Activated naive CD4-positive, alpha-beta T cell treated with anti-CD3 and anti-CD28 coated beads, Interleukin-2, amount 50 U/mL, for 72 hours (primary cell): ENCODE measurements around the gene USHBP1. TPM values are rescaled to one million over a fixed set of nuclear protein-coding genes. Genes with fewer than 3 reads are reported as not detected.

Source experiments
- ATAC-seq, 2 donors: fragments of 150-1000 bp; cut with Tn5 transposase; 2 replicates each; pipeline ENCODE4 v1.10.0; 2021; ENCODE audit warnings: mild to moderate bottlenecking in 2 of 2, moderate library complexity in 2 of 2
- DNase-seq, 2 donors: peaks; one replicate each; pipeline ENCODE4 v3.0.0; 2021 to 2022; ENCODE audit warnings: low spot score in 2 of 2
- H3K27ac Mint-ChIP-seq, 2 donors: one replicate each; pipeline ENCODE4 v1.8.0; 2022; ENCODE audit warnings: mild to moderate bottlenecking in 2 of 2, mixed read lengths in 2 of 2
- H3K36me3 Mint-ChIP-seq, 2 donors: one replicate each; pipeline ENCODE4 v1.8.0; 2022; ENCODE audit warnings: mixed read lengths in 2 of 2
- H3K9me3 Mint-ChIP-seq, 2 donors: one replicate each; pipeline ENCODE4 v1.8.0; 2022; ENCODE audit warnings: mixed read lengths in 2 of 2
- total RNA-seq, 2 donors: library from RNA; stranded (reverse); gene quantifications; one replicate each; pipeline ENCODE4 v1.2.3, GENCODE V29; 2022

USHBP1 gene
- under 1 TPM; 0.43 to 0.49 TPM for total RNA-seq

GRCh38 chr19:17264641-17264979, at the start of gene USHBP1:
TSS of gene USHBP1 (minus strand) at chr19:17264745. CDS start at chr19:17264299, 446 bp downstream.
- Mint-ChIP-seq H3K9me3 (no peaks in the 10 kb centered on the region), H3K27ac (peak within 1 kb of the TSS in 1 of 2 donors; percentile 66), H3K36me3 (peaks cover 5 to 8% of the 10 kb centered on the region in 2 donors)
- no peak for ATAC-seq
- no peak for DNase-seq

- no peak for ATAC-seq
Measured at GRCh38 chr19:17314007-17314593, 49.6 kb upstream of the USHBP1 start.

GRCh38 chr19:17312189-17313113, 47.9 kb upstream of the USHBP1 start:
- Mint-ChIP-seq H3K27ac (peak overlapping the region in 1 of 2 donors; percentile 89), H3K9me3 (no peaks in the 10 kb centered on the region), H3K36me3 (peaks cover 13 to 17% of the 10 kb centered on the region in 2 donors)
- DNase-seq (no peak), ATAC-seq (no peak)

More at GRCh38 chr19:17314007-17314593, 49.6 kb upstream of the USHBP1 start:
- Mint-ChIP-seq H3K9me3 (no peaks in the 10 kb centered on the region), H3K27ac (no peak overlapping the region), H3K36me3 (peaks cover 13 to 17% of the 10 kb centered on the region in 2 donors)
- no peak for DNase-seq

GRCh38 chr19:17311455-17312188, 47.1 kb upstream of the USHBP1 start:
- peak overlapping the region; percentile 6 to 89 for H3K27ac Mint-ChIP-seq
- H3K36me3 Mint-ChIP-seq: peaks cover 13 to 17% of the 10 kb centered on the region in 2 donors
- DNase-seq: no peak

GRCh38 chr19:17309965-17310461, 45.5 kb upstream of the USHBP1 start:
- Mint-ChIP-seq H3K27ac (peak overlapping the region; percentile 89 to 93), H3K36me3 (peaks cover 6 to 16% of the 10 kb centered on the region in 2 donors), H3K9me3 (no peaks in the 10 kb centered on the region)
- ATAC-seq (no peak), DNase-seq (no peak)

More at GRCh38 chr19:17311455-17312188, 47.1 kb upstream of the USHBP1 start:
- ATAC-seq: no peak
- H3K9me3 Mint-ChIP-seq: no peaks in the 10 kb centered on the region

- Mint-ChIP-seq H3K27ac (peak within 1 kb of the TSS; percentile 89 to 93), H3K36me3 (peaks cover 6 to 16% of the 10 kb centered on the region in 2 donors), H3K9me3 (no peaks in the 10 kb centered on the region)
- peak; percentile 79 to 87 for ATAC-seq
- DNase-seq: peak; percentile 97 to 99
Measured at GRCh38 chr19:17309198-17309964, 44.8 kb upstream of the USHBP1 start, which contains the start of gene DDA1. TSS of gene DDA1 (plus strand) at chr19:17309563. CDS start at chr19:17309655, 92 bp downstream.

GRCh38 chr19:17307876-17308377, 43.4 kb upstream of the USHBP1 start:
- Mint-ChIP-seq H3K9me3 (no peaks in the 10 kb centered on the region), H3K27ac (peak overlapping the region; percentile 16 to 92), H3K36me3 (peaks cover 6 to 16% of the 10 kb centered on the region in 2 donors)
- DNase-seq: no peak
- no peak for ATAC-seq

- Mint-ChIP-seq H3K27ac (peak overlapping the region; percentile 92 to 93), H3K9me3 (no peaks in the 10 kb centered on the region), H3K36me3 (peaks cover 6 to 12% of the 10 kb centered on the region in 2 donors)
- DNase-seq (no peak), ATAC-seq (no peak)
Measured at GRCh38 chr19:17306285-17306714, 41.8 kb upstream of the USHBP1 start.

GRCh38 chr19:17305517-17306284, 41.2 kb upstream of the USHBP1 start, which contains the start of gene MRPL34:
TSS of gene MRPL34 (plus strand) at chr19:17305872. CDS start at chr19:17305893, 21 bp downstream.
- DNase-seq (peak; percentile 91 to 99), ATAC-seq (peak; percentile 70 to 72)
- Mint-ChIP-seq H3K36me3 (peaks cover 6 to 12% of the 10 kb centered on the region in 2 donors), H3K27ac (peak within 1 kb of the TSS; percentile 92 to 93), H3K9me3 (no peaks in the 10 kb centered on the region)

GRCh38 chr19:17305216-17305516, 40.6 kb upstream of the USHBP1 start:
- no peak for ATAC-seq
- Mint-ChIP-seq H3K27ac (peak overlapping the region in 1 of 2 donors; percentile 92), H3K9me3 (no peaks in the 10 kb centered on the region), H3K36me3 (peaks cover 4 to 8% of the 10 kb centered on the region in 2 donors)
- no peak for DNase-seq

- ATAC-seq (no peak), DNase-seq (no peak)
- peaks cover 0 to 4% of the 10 kb centered on the region in 2 donors for H3K36me3 Mint-ChIP-seq
- H3K27ac Mint-ChIP-seq: peak overlapping the region in 1 of 2 donors; percentile 92
- no peaks in the 10 kb centered on the region for H3K9me3 Mint-ChIP-seq
Measured at GRCh38 chr19:17304386-17305215, 40.1 kb upstream of the USHBP1 start.

GRCh38 chr19:17303940-17304267, 39.4 kb upstream of the USHBP1 start:
- no peak for DNase-seq
- H3K36me3 Mint-ChIP-seq: peaks cover 0 to 4% of the 10 kb centered on the region in 2 donors
- peak overlapping the region; percentile 16 to 57 for H3K27ac Mint-ChIP-seq
- ATAC-seq: no peak
- no peaks in the 10 kb centered on the region for H3K9me3 Mint-ChIP-seq

GRCh38 chr19:17303167-17303939, 38.8 kb upstream of the USHBP1 start, which contains the start of gene ABHD8:
TSS of gene ABHD8 (minus strand) at chr19:17303425. CDS start at chr19:17301616, 1,809 bp downstream.
- Mint-ChIP-seq H3K27ac (peak within 1 kb of the TSS; percentile 16 to 57), H3K36me3 (peaks cover 0 to 4% of the 10 kb centered on the region in 2 donors), H3K9me3 (no peaks in the 10 kb centered on the region)
- ATAC-seq (peak; percentile 72 to 79), DNase-seq (peak; percentile 96 to 98)
